ENCODE results near the gene SMAD2.

DNA sequence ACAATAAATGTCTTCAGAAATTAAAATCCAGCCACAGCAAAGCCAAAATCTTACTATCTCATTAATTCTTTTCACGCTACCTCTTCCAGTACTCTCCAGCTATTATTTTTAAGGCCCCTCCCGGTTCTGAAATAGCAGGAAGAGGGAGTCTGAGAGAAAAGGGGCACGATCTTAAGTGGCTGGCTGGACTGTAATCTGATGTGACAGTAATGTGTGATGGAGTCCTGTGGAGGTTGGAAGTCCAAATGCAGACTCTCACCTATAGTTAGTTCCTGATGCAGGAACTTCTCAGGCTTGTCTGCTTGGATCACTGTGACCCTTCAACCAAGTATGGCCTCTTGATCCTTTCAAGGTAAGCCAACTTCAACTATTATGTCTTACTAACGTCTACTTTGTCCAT, 43.2 kb downstream of the SMAD2 start:
- TF ChIP-seq, protein P1, sequence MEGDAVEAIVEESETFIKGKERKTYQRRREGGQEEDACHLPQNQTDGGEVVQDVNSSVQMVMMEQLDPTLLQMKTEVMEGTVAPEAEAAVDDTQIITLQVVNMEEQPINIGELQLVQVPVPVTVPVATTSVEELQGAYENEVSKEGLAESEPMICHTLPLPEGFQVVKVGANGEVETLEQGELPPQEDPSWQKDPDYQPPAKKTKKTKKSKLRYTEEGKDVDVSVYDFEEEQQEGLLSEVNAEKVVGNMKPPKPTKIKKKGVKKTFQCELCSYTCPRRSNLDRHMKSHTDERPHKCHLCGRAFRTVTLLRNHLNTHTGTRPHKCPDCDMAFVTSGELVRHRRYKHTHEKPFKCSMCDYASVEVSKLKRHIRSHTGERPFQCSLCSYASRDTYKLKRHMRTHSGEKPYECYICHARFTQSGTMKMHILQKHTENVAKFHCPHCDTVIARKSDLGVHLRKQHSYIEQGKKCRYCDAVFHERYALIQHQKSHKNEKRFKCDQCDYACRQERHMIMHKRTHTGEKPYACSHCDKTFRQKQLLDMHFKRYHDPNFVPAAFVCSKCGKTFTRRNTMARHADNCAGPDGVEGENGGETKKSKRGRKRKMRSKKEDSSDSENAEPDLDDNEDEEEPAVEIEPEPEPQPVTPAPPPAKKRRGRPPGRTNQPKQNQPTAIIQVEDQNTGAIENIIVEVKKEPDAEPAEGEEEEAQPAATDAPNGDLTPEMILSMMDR (IDR thresholded peaks at IDR 0.05; ENCODE audit: low read length), result no peak
- TF ChIP-seq EZH2 (IDR thresholded peaks at IDR 0.05; ENCODE audit: borderline replicate concordance, low read length), result no peak
